HUDEP-2 (cell line): Measurements from ENCODE around the gene SGPL1.
"Not testable (repeated sequence)": the region's sequence is repeated elsewhere in the genome, so short reads cannot be mapped to it uniquely, and the experiment has no call there.

Experiments used
- DNase-seq, 76 experiments: peaks; one replicate each; lab custom pipeline; 2025; ENCODE audit not compliant: unreplicated experiment in 76 of 76; lab: John Stamatoyannopoulos, UW

The SGPL1 gene

DNA sequence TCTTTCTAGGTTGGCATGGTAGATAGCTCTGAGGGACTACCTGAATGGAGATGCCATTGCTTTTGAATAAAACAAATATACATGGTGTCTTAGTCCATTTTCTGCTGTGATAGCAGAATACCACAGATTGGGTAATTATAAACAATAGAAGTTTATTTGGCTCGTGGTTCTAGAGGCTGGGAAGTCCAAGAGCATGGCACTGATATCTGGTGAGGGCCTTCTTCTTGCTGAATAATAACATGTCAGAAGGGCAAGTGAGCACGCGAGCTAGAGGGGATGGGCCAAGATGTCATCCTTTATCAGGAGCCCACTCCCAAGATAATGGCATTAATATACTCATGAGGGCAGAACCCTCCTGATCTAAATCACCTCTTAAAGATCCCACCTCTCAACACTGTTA is 21.9 kb downstream of the SGPL1 start:
- DNase-seq: no peak

DNA sequence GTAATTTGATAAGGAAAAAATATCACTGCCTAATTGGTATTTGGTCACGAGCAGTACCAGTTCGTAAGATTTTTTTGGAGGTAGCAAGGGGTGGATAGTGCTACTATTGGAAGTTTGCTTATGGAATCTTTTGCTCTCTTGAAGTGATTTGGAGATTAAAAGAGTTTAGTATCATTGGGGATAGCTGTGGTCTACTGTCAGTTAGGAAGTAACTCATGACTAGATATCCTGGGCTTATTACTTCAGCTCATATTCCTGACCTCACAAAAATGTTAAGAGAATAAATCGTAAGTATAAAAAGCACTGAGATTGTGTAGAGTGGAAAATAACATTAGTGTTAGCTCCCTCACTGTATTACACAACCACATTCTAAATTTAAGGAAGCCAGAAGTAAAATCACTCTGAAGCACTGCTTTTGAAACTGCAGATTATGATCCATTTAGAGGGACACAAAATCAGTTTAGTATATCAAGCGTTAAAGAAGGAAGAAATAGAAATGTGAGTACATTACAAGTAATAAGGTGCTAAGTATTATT is 22.6 kb downstream of the SGPL1 start:
- DNase-seq: no peak

DNA sequence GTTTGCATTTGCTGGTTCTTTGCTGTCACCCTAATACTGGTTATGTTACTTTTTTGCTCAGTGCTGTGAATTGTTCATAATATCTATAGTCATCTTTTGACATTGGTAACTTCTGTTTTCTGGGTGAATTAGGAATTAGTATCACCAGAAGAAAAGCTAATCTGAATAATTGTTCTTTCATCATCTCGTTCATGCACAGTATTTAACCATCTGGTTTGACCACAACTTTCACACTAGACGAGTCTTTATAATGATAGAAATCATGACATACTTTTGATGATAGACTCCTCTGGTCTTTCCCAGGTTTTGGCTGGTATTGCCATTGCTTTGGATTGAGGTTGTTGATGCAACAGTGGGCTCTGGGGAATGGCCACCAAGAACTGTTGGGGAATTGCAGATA is 25.1 kb downstream of the SGPL1 start:
- no peak for DNase-seq

DNA sequence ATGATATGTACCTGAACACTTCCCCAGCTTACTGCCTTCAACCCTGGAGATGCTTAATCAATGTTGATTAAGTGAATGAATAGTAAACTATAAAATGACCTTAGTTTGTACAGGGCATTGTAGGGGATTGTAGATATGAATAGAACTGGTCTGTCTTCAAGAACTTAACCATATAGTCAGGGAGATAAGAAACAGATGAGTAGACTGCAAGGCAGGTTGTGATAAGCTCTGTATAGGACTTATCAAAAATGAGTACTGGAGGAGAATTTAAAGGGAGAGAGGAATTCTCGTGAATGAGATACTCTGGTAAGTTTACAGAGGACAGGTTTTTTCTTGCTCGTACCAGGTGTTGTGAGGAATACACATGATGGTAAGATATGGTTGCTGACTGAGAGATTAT is 27.6 kb downstream of the SGPL1 start:
- peak in 8 of 76 experiments; percentile 7 to 49 (median 28) for DNase-seq

DNA sequence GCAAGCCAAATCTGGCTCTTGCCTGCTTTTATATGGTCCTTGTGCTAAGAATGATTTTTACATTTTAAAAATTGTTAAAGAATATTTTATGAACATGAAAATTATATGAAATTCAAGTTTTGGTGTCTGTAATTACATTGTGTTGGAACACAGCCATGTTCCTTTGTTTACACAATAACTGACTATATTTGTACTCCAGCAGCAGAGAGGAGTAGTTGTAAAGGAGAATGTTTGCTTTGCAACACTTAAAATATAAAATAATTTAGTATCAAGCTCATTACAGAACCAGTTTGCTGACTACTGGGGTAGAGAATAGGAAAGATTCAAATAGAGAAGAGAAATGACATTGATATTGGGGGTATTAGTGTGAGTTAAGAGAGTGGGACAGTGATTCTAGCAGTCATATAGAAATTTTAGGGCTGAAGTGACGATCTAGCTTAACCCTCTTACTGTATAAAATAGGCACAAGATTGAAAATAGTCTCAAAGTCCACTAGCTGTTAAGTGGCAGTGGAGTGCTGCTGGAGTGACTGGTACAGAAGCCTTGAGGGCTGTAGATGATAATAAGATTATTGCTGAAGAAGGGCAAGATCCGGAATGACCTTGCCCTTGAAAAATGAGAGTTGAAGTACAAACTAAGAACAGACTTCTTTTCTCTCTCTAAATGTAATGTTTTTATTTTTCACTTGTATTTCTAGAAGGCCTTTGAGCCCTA is 28.2 kb downstream of the SGPL1 start:
- DNase-seq: no peak

DNA sequence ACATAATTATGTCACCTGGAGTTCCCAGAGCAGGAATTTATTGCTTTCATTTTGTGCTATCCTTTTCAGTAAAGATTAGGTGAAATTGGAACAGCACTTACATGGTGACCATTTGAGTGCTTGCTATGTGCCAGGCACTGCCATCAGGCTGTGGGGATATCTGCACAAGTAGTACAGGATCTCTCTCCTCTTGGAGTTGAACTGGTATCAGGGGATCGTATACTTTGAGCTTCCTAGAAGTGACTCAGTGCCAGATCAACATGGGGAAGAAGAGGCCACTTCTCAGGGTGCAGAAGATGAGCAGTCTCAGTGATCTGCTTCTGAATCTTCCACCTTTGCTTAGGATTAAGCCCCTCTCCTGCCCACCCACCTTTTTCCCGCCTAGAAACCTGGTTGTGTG is 29.5 kb downstream of the SGPL1 start:
- DNase-seq: no peak

DNA sequence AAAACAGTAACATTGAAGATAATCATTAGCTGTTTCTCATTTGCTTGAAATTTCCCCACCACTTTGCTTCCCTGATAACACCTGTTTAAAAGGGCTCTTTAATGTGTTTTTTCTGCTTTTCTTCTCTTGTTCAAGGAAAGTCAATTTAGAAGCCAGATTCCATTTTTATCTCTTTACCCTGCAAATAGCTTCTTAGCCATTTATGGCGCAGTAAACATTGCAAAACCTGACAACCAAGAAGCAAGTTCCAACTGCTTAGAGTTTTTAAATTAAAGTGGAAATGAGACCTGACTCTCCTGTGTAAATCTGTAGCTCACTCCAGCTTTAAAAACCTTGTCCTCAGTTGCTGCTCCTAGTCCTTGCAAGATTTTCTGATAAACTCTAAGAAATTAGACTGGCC is 30.1 kb downstream of the SGPL1 start:
- no peak for DNase-seq

DNA sequence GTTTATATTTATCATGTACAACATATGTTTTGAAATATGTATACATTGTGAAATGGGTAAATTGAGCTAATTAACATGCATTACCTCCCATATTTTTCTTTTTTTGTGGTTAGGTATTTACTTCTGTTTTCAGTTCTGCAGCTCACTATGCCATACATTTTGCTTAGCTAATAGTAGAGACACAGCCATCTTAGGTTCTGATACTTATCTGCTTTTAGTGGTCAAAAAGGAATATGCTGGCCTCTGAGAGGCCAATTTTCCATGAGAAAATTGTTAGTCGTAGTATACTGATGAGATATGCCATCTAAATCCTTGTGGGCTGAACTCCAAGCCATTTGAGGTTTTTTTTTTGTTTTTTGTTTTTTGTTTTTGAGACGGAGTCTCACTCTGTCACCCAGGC is 31.0 kb downstream of the SGPL1 start:
- no peak for DNase-seq

DNA sequence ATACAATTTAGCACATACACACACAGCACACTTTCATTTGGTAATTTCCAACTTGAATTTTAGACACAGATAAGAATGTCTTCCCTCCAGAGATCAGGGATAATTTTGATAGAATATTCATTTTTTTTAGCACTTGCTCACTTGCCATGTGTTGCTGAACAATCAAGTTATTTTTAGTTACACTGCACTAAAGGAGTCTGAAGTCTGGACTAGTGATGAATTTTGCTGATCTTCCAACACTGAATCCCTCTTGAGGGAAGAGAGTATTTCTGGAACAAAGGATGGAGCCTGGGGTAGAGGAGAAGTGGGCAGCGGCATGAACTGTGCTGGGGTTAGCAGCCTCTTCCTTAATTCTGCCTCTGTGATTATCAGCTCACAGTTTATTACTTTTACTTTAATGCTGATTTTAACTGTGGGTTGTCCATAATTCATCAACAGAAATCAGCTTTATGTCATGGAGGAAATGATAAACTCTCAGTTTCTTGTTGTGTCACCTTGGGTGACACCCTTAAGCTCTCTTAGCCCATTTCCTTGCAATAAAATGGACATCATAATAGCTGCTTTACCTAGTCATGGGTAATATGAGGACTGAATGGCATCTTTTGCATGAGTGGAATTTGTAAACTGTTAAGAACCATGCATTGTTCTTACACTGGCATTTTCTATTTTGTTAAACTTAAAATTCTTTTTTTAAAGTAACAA is 32.1 kb downstream of the SGPL1 start:
- DNase-seq: no peak

DNA sequence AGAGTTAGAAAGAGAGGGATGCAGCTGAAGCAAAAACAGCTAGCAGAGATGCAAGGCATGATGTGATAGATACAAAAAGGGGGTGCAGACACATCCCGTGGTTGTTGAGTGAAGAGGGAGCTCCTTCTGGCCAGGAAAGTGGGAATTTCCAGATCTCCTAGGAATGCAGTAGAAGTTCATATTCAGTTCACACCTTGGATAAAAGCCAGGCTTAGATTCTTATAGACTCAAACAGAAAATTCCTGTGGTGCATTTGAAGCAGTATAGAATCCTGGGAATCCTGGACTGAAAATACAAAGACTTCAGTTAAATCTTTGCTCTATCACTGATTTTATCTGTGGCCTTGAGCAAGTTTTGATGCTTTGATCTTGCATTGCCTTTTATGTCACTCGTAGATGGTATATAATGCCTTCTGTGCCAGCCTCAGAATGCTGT is 33.9 kb downstream of the SGPL1 start:
- DNase-seq: no peak

DNA sequence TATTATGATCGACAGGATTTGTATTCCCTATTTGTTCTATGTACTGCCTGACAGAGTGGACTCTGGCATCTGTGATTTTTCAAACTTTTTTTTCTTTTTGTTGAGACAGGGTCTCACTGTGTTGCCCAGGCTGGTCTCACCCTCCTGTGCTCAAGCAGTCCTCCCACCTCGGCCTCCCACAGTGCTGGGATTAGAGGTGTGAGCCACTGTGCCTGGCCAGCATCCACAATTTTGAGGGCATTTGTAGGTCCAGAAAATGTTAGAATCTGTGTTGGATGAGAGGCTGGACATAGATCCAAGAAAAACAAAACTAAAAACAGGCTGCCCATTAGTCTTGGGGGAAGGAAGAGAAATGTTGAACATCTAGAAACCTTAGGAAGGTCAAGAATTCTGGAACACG is 34.3 kb downstream of the SGPL1 start:
- DNase-seq: no peak

DNA sequence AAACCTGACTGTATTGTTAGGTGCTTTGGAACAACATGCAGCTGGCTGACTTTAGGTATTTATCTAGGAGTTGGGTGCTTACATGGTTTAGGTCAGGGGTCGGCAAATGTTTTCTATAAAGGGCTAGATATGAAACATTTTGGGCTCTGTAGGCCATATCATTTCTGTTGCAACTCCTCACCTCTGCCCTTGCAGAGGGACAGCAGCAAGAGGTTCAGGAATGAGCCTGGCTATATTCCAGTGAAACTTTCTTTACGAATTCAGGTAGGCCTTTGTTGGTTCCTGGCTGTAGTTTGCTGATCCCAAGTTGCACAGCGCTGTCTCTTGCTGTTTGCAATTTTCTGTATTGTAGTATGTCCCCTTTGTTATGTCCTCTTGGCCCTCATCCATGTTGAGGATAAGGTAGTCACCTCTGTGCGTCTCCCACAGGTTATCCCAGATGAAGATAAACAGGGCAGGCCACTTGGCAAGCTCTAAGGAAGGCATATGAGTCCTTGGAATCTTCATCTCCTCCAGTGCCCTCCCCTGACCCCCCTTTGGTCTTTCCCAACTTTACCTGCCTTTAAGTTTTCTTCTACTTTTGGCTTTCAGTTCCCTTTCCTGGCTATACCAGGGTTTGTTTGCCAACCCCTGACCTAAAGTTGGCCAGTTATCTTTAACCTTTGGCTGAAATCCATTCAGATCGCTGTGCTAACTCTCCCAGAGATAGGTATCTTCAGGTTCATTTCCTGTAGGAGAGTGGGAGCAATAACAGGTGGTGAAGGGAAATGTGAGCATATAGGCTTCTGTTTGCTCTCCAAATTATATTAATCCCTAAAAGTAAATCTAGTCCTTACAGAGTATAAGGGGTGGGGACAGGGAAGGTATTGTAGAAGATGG is 36.1 kb downstream of the SGPL1 start:
- no peak for DNase-seq

DNA sequence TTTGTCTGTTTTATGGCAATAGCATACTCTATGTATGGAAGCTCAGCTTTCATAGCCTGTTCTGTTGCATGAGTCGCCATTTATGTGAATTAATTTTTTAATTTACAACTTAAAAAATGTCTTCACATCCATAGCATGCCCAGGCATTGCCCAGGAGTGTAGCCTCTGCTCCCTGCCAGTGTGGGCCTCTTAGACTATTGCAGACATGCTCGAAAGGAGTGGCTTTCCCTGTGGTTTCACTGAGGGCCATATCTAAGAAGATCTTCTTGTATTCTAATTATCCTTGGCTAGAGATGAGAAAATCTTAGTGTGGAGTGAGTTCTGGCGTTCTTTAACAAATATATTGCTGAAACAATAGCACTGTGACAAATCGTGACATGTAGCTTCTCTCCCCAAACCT is 37.3 kb downstream of the SGPL1 start:
- no peak for DNase-seq

DNA sequence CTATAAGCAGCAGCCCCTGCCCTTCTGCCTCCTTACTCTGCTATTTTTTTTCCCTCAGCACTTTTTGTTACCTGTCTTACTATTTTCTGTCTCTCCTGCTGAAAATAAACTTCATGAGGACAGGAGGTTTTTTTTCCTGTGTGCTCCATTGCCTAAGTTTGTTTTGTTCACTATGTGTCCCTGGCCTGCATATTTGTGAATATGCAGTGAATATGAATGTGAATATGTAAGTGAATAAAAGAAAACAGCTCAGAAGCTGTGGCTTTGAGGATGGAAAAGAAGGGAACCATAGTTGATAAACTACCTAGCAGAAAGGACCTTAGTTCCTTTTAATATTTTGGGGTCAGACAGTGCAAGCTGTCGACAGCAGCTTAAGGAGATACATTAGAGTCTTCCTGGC is 37.7 kb downstream of the SGPL1 start:
- DNase-seq: no peak

DNA sequence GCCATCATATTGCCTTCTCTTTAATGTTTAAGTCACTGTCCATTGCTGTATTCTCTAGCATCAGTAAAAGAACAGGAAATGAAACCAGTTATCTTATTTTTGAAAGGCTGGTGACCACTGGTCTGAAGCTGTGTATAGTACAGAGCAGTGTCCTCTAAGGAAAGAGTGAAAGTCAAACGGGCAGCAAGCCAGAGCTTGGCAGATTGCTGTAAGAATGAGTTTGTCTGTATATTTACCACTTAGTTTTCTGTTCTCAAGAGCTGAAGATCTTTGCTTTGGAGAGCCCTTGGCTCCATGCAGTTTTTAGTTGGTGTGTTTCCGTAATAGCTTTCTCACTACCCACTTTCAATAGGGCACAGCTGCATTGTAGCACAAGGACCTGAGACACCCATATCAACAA is 40.7 kb downstream of the SGPL1 start:
- DNase-seq: no peak

DNA sequence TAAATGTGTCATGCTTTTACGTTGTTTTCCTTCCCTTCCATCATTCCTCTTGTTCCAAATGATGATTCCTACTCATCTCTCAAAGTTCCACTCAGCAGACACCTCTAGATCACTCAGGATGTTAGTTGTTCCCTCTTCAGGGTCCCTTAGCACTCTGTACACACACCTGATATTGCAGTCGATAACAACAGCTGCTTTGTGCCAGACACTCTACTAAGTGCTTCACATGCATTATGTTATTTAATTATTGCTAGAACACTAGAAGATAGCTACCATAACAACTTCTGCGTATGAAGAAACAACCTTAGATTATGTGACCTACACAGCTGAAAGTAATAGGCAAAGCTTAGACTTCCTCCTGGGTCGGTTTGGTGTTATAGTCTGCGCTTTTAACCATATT is 43.0 kb downstream of the SGPL1 start:
- no peak for DNase-seq

DNA sequence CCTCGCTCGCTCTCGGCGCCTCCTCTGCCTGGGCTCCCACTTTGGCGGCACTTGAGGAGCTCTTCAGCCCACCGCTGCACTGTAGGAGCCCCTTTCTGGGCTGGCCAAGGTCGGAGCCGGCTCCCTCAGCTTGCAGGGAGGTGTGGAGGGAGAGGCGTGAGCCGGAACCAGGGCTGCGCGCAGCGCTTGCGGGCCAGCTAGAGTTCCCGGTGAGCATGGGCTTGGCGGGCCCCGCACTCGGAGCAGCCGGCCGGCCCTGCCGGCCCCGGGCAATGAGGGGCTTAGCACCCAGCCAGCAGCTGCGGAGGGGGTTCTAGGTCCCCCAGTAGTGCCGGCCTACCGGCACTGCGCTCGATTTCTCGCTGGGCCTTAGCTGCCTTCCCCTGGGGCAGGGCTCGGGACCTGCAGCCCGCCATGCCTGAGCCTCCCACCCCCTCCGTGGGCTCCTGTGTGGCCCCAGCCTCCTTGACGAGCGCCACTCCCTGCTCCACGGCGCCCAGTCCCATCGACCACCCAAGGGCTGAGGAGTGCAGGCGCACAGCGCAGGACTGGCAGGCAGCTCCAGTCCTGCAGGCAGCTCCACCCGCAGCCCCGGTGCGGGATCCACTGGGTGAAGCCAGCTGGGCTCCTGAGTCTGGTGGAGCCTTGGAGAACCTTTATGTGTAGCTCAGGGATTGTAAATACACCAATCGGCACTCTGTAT is 45.9 kb downstream of the SGPL1 start:
- DNase-seq: not testable (repeated sequence)

DNA sequence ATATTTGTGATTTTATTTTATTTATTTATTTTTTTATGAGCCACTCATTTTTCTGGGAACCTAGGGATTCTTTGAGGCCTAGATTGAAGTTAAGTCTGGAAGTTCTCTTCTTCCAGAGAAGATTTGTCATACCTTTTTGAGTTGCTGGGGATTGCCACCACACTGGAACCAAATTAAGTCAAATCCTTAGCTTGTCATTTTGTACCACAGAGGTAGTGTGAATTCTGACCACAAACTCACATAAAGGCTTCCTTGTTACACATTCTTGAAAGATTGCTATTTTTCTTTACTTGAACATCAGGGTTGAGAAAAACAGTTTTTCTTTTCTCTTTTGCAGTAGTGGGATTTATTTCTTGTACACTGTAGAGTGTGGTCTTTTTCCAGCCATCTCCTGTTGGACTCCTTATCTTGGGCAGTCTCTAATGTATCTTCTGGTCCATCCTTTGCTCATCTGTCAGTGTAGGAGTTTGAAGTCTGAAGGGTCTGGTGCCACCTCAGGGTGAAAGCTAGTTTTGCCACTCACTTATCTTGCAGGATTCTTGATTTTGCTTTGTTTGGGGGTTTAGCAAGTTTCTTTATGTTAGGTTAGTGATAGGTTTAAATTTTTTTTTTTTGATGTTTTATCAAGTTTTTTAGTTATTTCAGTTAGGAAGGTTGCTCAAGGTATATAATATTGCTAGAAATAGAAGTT is 47.9 kb downstream of the SGPL1 start:
- no peak for DNase-seq

DNA sequence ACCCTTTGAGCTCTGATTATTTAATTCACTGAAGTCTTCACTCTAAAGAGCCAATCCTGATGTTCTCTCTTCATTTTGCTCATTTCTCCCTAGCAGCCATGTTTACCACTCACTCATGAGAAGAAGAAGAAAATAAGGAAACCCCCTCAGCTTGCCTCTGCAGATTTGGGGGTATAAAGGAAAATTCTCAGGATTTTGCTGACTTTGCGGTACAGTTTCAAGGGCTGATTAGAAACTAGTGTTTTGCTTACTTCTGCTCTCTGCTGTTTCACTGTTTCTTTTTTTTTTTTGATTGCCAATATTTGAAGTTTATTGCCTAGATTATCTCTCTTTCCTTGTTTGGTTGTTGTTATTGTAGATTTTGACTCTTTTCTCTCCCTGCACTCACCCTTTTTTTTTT is 49.2 kb downstream of the SGPL1 start:
- DNase-seq: no peak

DNA sequence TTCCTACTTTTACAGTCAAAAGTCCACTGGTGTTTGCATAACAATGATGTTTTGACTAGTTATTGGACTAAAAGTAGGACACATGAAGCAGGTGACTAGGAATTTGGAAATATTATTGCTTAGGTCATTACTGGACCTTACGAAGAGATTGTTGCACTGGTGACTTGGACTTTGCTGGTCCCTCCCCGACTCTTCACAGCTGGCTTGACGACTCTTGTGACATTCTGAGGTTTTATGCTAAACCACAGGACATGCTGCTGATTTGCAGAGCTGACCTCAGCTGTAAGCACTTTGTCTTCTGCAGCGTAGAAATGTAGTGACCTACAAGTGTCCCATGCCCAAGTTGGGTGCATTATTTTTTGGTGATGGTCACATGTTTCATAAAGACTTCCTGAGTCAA is 50.7 kb downstream of the SGPL1 start:
- no peak for DNase-seq
